ENCODE data around the gene SLC39A11. TPM values are rescaled to one million over a fixed set of nuclear protein-coding genes. Genes with fewer than 3 reads are reported as not detected.

Gene SLC39A11
- polyA plus RNA-seq, 3 donors: 16.6 to 27.9 (median 26.6) TPM

- H3K79me2 ChIP-seq (ENCODE audit: insufficient read depth, low read length): no peaks in the 10 kb centered on the region
Measured at GRCh38 chr17:72719206-72719577, 373.3 kb downstream of the SLC39A11 start.

DNA sequence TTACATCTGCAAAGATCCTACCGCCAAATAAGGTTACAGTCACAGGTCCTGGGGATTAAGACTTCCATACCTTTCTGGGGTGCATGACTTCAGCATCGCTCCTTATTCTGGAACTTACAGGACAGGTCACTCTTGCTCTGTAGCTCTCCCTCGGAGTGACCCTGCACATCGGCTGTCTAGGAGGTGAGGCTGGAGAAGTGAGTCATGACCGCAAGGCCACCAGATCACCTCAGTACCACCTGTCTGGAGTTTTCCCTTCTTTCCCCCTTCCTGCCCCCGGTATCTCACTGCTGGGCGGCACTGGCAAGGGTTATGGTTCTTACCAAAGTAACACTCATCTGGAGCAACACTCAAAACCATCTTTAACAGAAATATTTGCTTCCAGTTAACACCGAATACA, 374.8 kb downstream of the SLC39A11 start:
- H3K27ac Mint-ChIP-seq: no peak overlapping the region
- no peak overlapping the region for H3K27ac ChIP-seq (ENCODE audit: low read depth in 1 of 2, low read length in 2 of 2)
- no peak for DNase-seq

More at GRCh38 chr17:72719206-72719577, 373.3 kb downstream of the SLC39A11 start:
- peaks cover 13 to 33% of the 10 kb centered on the region in 2 donors for H3K36me3 ChIP-seq (replicated peaks in 1 of 2; ENCODE audit: control insufficient read depth in 1 of 2, insufficient read depth in 2 of 2, low read length in 2 of 2)
- peaks cover 27% of the 10 kb centered on the region for H3K4me1 Mint-ChIP-seq
- peak overlapping the region in 4 of 7 donors; percentile 1 to 84 (median 62) for H3K27ac Mint-ChIP-seq
- H3K9me3 ChIP-seq (replicated peaks in 1 of 2; ENCODE audit: control insufficient read depth in 1 of 2, insufficient read depth in 1 of 2, low read length in 2 of 2): no peaks in the 10 kb centered on the region
- peaks cover 21 to 25% of the 10 kb centered on the region in 2 donors for H3K4me1 ChIP-seq (ENCODE audit: control insufficient read depth in 1 of 2, insufficient read depth in 2 of 2, low read length in 2 of 2)
- 54% methylated on average over 6 of the region's 8 CpGs for WGBS (ENCODE audit: insufficient coverage)
- peaks cover 0 to 1% (median 0%) of the 10 kb centered on the region in 7 donors for H3K9me3 Mint-ChIP-seq
- peak overlapping the region; percentile 51 for H3K9ac ChIP-seq (ENCODE audit: insufficient read depth, low read length, poor library complexity, severe bottlenecking)
- H3K4me3 ChIP-seq (replicated peaks in 1 of 3; ENCODE audit: low read depth in 2 of 3, low read length in 3 of 3): peak overlapping the region in 1 of 3 experiments; percentile 59
- H3K27ac ChIP-seq (ENCODE audit: low read depth in 1 of 2, low read length in 2 of 2): peak overlapping the region in 1 of 2 donors; percentile 36
- H3K27me3 Mint-ChIP-seq (ENCODE audit: low read depth in 3 of 3): peaks cover 0 to 6% (median 0%) of the 10 kb centered on the region in 3 donors
- peak overlapping the region; percentile 53 for H2AFZ ChIP-seq (ENCODE audit: insufficient read depth, low read depth, low read length, poor library complexity, severe bottlenecking)
- no peak for TF ChIP-seq CTCF (IDR thresholded peaks at IDR 0.05)
- H3K27me3 ChIP-seq (ENCODE audit: control insufficient read depth in 2 of 2, insufficient read depth in 2 of 2, low read length in 2 of 2): no peaks in the 10 kb centered on the region
- H3K4me2 ChIP-seq (replicated peaks; ENCODE audit: extremely low read depth, low read length, poor library complexity, severe bottlenecking): peak overlapping the region; percentile 51
- intact Hi-C loops (cut with micrococcal nuclease): no loop called here
- H4K20me1 ChIP-seq (ENCODE audit: insufficient read depth, low read length): no peaks in the 10 kb centered on the region
- DNase-seq: no peak
- H3K36me3 Mint-ChIP-seq: peaks cover 31 to 52% of the 10 kb centered on the region in 2 donors
- H3K4me3 Mint-ChIP-seq: peak overlapping the region; percentile 74 to 84

More for the DNA sequence above, 374.8 kb downstream of the SLC39A11 start:
- intact Hi-C loops (cut with micrococcal nuclease): no loop called here
- H4K20me1 ChIP-seq (ENCODE audit: insufficient read depth, low read length): no peaks in the 10 kb centered on the region
- H3K36me3 ChIP-seq (replicated peaks in 1 of 2; ENCODE audit: control insufficient read depth in 1 of 2, insufficient read depth in 2 of 2, low read length in 2 of 2): peaks cover 6 to 28% of the 10 kb centered on the region in 2 donors
- no peak overlapping the region for H2AFZ ChIP-seq (ENCODE audit: insufficient read depth, low read depth, low read length, poor library complexity, severe bottlenecking)
- H3K4me1 Mint-ChIP-seq: peaks cover 27% of the 10 kb centered on the region
- no peak overlapping the region for H3K4me2 ChIP-seq (replicated peaks; ENCODE audit: extremely low read depth, low read length, poor library complexity, severe bottlenecking)
- 95% methylated on average over 3 of the region's 8 CpGs for WGBS (ENCODE audit: insufficient coverage)
- H3K9me3 Mint-ChIP-seq: peaks cover 0 to 5% (median under 1%) of the 10 kb centered on the region in 7 donors
- H3K36me3 Mint-ChIP-seq: peaks cover 24 to 46% of the 10 kb centered on the region in 2 donors
- no peak overlapping the region for H3K4me3 ChIP-seq (replicated peaks in 1 of 3; ENCODE audit: low read depth in 2 of 3, low read length in 3 of 3)
- H3K4me1 ChIP-seq (ENCODE audit: control insufficient read depth in 1 of 2, insufficient read depth in 2 of 2, low read length in 2 of 2): peaks cover 21 to 29% of the 10 kb centered on the region in 2 donors
- H3K9me3 ChIP-seq (replicated peaks in 1 of 2; ENCODE audit: control insufficient read depth in 1 of 2, insufficient read depth in 1 of 2, low read length in 2 of 2): no peaks in the 10 kb centered on the region
- no peak for TF ChIP-seq CTCF (IDR thresholded peaks at IDR 0.05)
- no peak overlapping the region for H3K9ac ChIP-seq (ENCODE audit: insufficient read depth, low read length, poor library complexity, severe bottlenecking)
- H3K27me3 ChIP-seq (ENCODE audit: control insufficient read depth in 2 of 2, insufficient read depth in 2 of 2, low read length in 2 of 2): no peaks in the 10 kb centered on the region
- no peaks in the 10 kb centered on the region for H3K79me2 ChIP-seq (ENCODE audit: insufficient read depth, low read length)
- H3K4me3 Mint-ChIP-seq: no peak overlapping the region
- H3K27me3 Mint-ChIP-seq (ENCODE audit: low read depth in 3 of 3): peaks cover 0 to 6% (median 0%) of the 10 kb centered on the region in 3 donors
